ENCODE results near the gene SLC16A13.

Gene SLC16A13

GRCh38 chr17:7017827-7018200 is 18.0 kb upstream of the SLC16A13 start:
- no peak for TF ChIP-seq CTCF (IDR thresholded peaks at IDR 0.05; ENCODE audit: extremely low read depth, insufficient read depth, missing control alignments)
- no peak for DNase-seq (ENCODE audit: low spot score)

GRCh38 chr17:7018331-7018964 is 17.4 kb upstream of the SLC16A13 start:
- TF ChIP-seq CTCF (IDR thresholded peaks at IDR 0.05; ENCODE audit: extremely low read depth, insufficient read depth, missing control alignments) = no peak
- DNase-seq (ENCODE audit: low spot score) = no peak
- in situ Hi-C loops (cut with MboI; ENCODE audit: low pct_unique_long_range_greater_than_20kb, low sequenced_read_pairs, unreplicated experiment) = no loop called here

More at GRCh38 chr17:7017827-7018200, 18.0 kb upstream of the SLC16A13 start:
- in situ Hi-C loops (cut with MboI; ENCODE audit: low pct_unique_long_range_greater_than_20kb, low sequenced_read_pairs, unreplicated experiment) = no loop called here

GRCh38 chr17:7019367-7019766 is 16.4 kb upstream of the SLC16A13 start:
- no peak for TF ChIP-seq CTCF (IDR thresholded peaks at IDR 0.05; ENCODE audit: extremely low read depth, insufficient read depth, missing control alignments)
- DNase-seq (ENCODE audit: low spot score) = no peak
- in situ Hi-C loops (cut with MboI; ENCODE audit: low pct_unique_long_range_greater_than_20kb, low sequenced_read_pairs, unreplicated experiment) = no loop called here

- no peak for TF ChIP-seq CTCF (IDR thresholded peaks at IDR 0.05; ENCODE audit: extremely low read depth, insufficient read depth, missing control alignments)
- in situ Hi-C loops (cut with MboI; ENCODE audit: low pct_unique_long_range_greater_than_20kb, low sequenced_read_pairs, unreplicated experiment) = no loop called here
Observed at GRCh38 chr17:7019839-7020519, 15.8 kb upstream of the SLC16A13 start.

GRCh38 chr17:7020894-7021664 is 14.7 kb upstream of the SLC16A13 start:
- DNase-seq (ENCODE audit: low spot score) = no peak
- in situ Hi-C loops (cut with MboI; ENCODE audit: low pct_unique_long_range_greater_than_20kb, low sequenced_read_pairs, unreplicated experiment) = no loop called here
- no peak for TF ChIP-seq CTCF (IDR thresholded peaks at IDR 0.05; ENCODE audit: extremely low read depth, insufficient read depth, missing control alignments)

More at GRCh38 chr17:7019839-7020519, 15.8 kb upstream of the SLC16A13 start:
- no peak for DNase-seq (ENCODE audit: low spot score)

- DNase-seq (ENCODE audit: low spot score) = peak; percentile 91
- TF ChIP-seq CTCF (IDR thresholded peaks at IDR 0.05; ENCODE audit: extremely low read depth, insufficient read depth, missing control alignments) = peak; percentile 95
- in situ Hi-C loops (cut with MboI; ENCODE audit: low pct_unique_long_range_greater_than_20kb, low sequenced_read_pairs, unreplicated experiment) = no loop called here
Observed at GRCh38 chr17:7021993-7022778, 13.6 kb upstream of the SLC16A13 start.
